Lower leg skin (tissue), 3 donors: Measurements from ENCODE around the gene CIAO3.

Experiments used
- CTCF ChIP-seq, 3 donors: fragments of 450-650 bp; IDR thresholded peaks; one replicate each; pipeline ENCODE4 v1.5.1; 2016; ENCODE audit warnings: antibody characterized with exemption in 3 of 3, mild to moderate bottlenecking in 3 of 3, moderate library complexity in 2 of 3
- POLR2A ChIP-seq, 2 donors: fragments of 450-650 bp; IDR thresholded peaks; one replicate each; pipeline ENCODE4 v1.6.1; 2016 to 2017; ENCODE audit warnings: antibody characterized with exemption in 2 of 2, mild to moderate bottlenecking in 1 of 2, moderate library complexity in 1 of 2

- no peak for TF ChIP-seq CTCF (IDR thresholded peaks at IDR 0.05)
- no peak for TF ChIP-seq POLR2A (IDR thresholded peaks at IDR 0.05)
Measured at GRCh38 chr16:754656-755055, 13.9 kb upstream of the CIAO3 start.
